HEK293T (cell line): ENCODE results near the gene RPS19BP1.

Experiments
- ARNT ChIP-seq: fragments of 450-650 bp; IDR thresholded peaks from 2 replicates; pipeline ENCODE4 v1.6.1; 2017; ENCODE audit warnings: mild to moderate bottlenecking
- BHLHE40 ChIP-seq: fragments of 450-650 bp; IDR thresholded peaks from 2 replicates; pipeline ENCODE4 v1.6.1; 2016; ENCODE audit warnings: mild to moderate bottlenecking, moderate library complexity, borderline replicate concordance
- FOXK2 ChIP-seq: fragments of 450-650 bp; IDR thresholded peaks from 2 replicates; pipeline ENCODE4 v1.6.1; 2016; ENCODE audit warnings: mild to moderate bottlenecking
- FOXM1 ChIP-seq: fragments of 450-650 bp; IDR thresholded peaks from 2 replicates; pipeline ENCODE4 v1.6.1; 2017; ENCODE audit warnings: mild to moderate bottlenecking, borderline replicate concordance
- SUZ12 ChIP-seq: fragments of 450-650 bp; IDR thresholded peaks from 2 replicates; pipeline ENCODE4 v1.6.1; 2016; ENCODE audit warnings: mild to moderate bottlenecking

DNA sequence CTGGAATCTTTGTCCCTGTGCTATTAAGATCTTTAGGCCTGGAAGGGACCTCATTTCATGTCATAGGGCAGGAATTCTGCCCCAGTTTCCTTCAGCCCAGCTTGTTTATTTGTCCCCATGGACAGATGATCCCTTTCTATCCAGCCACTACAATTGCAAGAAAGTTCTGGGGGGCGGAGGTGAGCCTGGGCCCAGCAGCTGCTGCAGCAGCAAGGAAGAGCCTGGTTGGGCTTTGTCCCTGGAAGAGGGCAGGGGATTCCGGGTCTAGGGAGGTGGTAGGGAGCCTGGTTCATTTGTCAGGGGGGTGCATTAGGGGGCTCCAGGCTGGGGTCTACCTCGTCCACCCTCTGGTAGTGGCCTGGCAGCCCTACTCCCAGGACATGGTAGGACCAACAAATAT, 21.6 kb upstream of the RPS19BP1 start:
- TF ChIP-seq BHLHE40 (no peak), FOXK2 (no peak), SUZ12 (no peak), ARNT (no peak), FOXM1 (no peak)
